Gastroesophageal sphincter (tissue), 4 donors: ENCODE measurements around the gene C1QTNF1. TPM values are rescaled to one million over a fixed set of nuclear protein-coding genes. Genes with fewer than 3 reads are reported as not detected.

Source experiments
- ATAC-seq: fragments of 150-250 bp; one replicate; pipeline ENCODE4 v1.9.1; 2016; ENCODE audit warnings: mild to moderate bottlenecking, moderate library complexity
- H3K27ac ChIP-seq, 4 donors: fragments of 200-600 bp; sonication (generic) in 3 of 4; 1 replicate in 3 of 4; 2 replicates in 1 of 4; pipeline ENCODE4 v1.5.1; 2016 to 2019
- H3K27me3 ChIP-seq: fragments of 200-600 bp; sonication (generic); one replicate; pipeline ENCODE4 v1.5.1; 2019
- H3K36me3 ChIP-seq, 2 donors: fragments of 200-600 bp; sonication (generic); one replicate each; pipeline ENCODE4 v1.5.1; 2019; ENCODE audit warnings: control low read depth in 1 of 2
- H3K4me1 ChIP-seq, 3 donors: fragments of 200-600 bp; sonication (generic); 1 replicate in 2 of 3; 2 replicates in 1 of 3; pipeline ENCODE4 v1.5.1; 2016 to 2019; ENCODE audit warnings: control low read depth in 2 of 3
- H3K4me3 ChIP-seq, 2 donors: fragments of 200-600 bp; sonication (generic); one replicate each; pipeline ENCODE4 v1.5.1; 2019; ENCODE audit warnings: mild to moderate bottlenecking in 1 of 2, moderate library complexity in 1 of 2
- H3K9me3 ChIP-seq, 3 donors: fragments of 200-600 bp; sonication (generic); one replicate each; pipeline ENCODE4 v1.5.1; 2017 to 2019; ENCODE audit warnings: control low read depth in 2 of 3
- CTCF ChIP-seq, 4 experiments: fragments of 200-600 bp in 2 of 4; fragments of 450-650 bp in 2 of 4; sonication (generic) in 1 of 4; IDR thresholded peaks; one replicate each; pipeline ENCODE4 v1.5.1; 2017 to 2019; ENCODE audit warnings: antibody characterized with exemption in 4 of 4, mild to moderate bottlenecking in 2 of 4, moderate library complexity in 2 of 4
- EP300 ChIP-seq: sonication (generic); formaldehyde crosslinking; IDR thresholded peaks from one replicate; pipeline ENCODE4 v1.6.1; 2017; ENCODE audit warnings: antibody characterized with exemption, mild to moderate bottlenecking
- POLR2A ChIP-seq, 2 donors: fragments of 450-650 bp; IDR thresholded peaks; one replicate each; pipeline ENCODE4 v1.6.1; 2017; ENCODE audit warnings: antibody characterized with exemption in 2 of 2, mild to moderate bottlenecking in 2 of 2, moderate library complexity in 1 of 2
- POLR2AphosphoS5 ChIP-seq: sonication (generic); formaldehyde crosslinking; IDR thresholded peaks from one replicate; pipeline ENCODE4 v1.6.1; 2017; ENCODE audit warnings: antibody characterized with exemption
- WGBS, 2 donors: methylation state at CpG; one replicate each; pipeline ENCODE4 v1.1.5; 2018; ENCODE audit warnings: low coverage in 1 of 2; 5-methylcytosine and 5-hydroxymethylcytosine counted together
- total RNA-seq, 4 donors: library from RNA; depleted of rRNA; stranded (reverse); fragments of >200 nt; gene quantifications; one replicate each; pipeline ENCODE4 v1.1.0, GENCODE V29; 2016

C1QTNF1 gene
- total RNA-seq, 4 donors from 2014 or later = 50.8 to 76.5 (median 72.3) TPM

GRCh38 chr17:79050551-79050950, 26.6 kb downstream of the C1QTNF1 start:
- peaks cover 0 to 30% (median 3%) of the 10 kb centered on the region in 3 donors for H3K4me1 ChIP-seq
- peaks cover 0 to 12% (median 0%) of the 10 kb centered on the region in 3 donors for H3K9me3 ChIP-seq
- no peaks in the 10 kb centered on the region for H3K27me3 ChIP-seq
- H3K36me3 ChIP-seq = peaks cover 0 to 47% of the 10 kb centered on the region in 2 donors
- no peak for ATAC-seq
- TF ChIP-seq POLR2A (IDR thresholded peaks at IDR 0.05) = no peak
- no peak for TF ChIP-seq EP300
- TF ChIP-seq POLR2AphosphoS5 = no peak
- no peak for TF ChIP-seq CTCF (IDR thresholded peaks at IDR 0.05)
- WGBS, 2 donors = no CpG with 5 or more reads among the region's 6 CpGs
- H3K4me3 ChIP-seq = no peak overlapping the region
- no peak overlapping the region for H3K27ac ChIP-seq

DNA sequence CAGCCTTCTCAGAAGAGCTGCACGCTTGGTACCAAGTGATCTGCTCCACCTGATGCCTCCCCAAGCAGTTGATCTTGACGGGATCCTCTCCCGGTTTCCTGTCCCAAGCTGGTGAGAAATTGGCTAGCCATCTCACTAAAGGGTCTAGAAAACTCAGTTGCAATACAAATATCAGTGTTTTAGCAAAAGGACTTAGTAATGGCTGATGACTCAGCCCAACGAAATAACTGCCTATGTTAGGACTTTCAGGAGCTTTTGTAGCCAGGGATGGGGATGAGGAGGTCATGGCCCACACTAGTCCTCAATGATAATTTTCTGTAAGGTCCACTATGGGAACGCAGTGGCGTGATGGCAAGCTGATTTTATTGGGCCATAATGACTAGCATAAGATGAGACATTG, 27.3 kb downstream of the C1QTNF1 start:
- TF ChIP-seq POLR2A (IDR thresholded peaks at IDR 0.05) (no peak), CTCF (IDR thresholded peaks at IDR 0.05) (no peak), POLR2AphosphoS5 (no peak), EP300 (no peak)
- peaks cover 0 to 12% (median 0%) of the 10 kb centered on the region in 3 donors for H3K9me3 ChIP-seq
- no peak overlapping the region for H3K27ac ChIP-seq
- WGBS, 2 donors = 81% methylated on average over 6 of the region's 6 CpGs; no CpG with 5 or more reads in 1 of the 2 donors
- H3K4me1 ChIP-seq = peaks cover 0 to 23% (median 0%) of the 10 kb centered on the region in 3 donors
- H3K27me3 ChIP-seq = no peaks in the 10 kb centered on the region
- H3K36me3 ChIP-seq = peaks cover 0 to 47% of the 10 kb centered on the region in 2 donors
- H3K4me3 ChIP-seq = no peak overlapping the region
- no peak for ATAC-seq

DNA sequence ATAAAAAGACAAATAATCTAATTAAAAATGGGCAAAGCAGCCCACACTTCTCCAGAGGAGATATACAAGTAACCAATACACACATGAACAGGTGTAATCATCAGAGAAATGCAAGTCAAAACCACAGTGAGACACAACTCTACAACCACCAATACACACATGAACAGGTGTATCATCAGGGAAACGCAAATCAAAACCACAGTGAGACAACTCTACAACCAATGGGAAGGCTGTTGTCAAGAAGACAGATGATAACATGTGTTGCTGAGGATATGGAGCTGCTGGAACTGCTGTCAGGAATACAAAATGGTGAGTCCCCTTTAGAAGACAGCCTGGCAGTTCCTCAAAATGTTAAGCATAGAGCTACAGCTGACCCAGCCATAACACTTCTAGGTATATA, 28.2 kb downstream of the C1QTNF1 start:
- Histone ChIP-seq H3K27me3 (no peaks in the 10 kb centered on the region), H3K36me3 (peaks cover 0 to 39% of the 10 kb centered on the region in 2 donors), H3K27ac (no peak overlapping the region), H3K4me3 (no peak overlapping the region), H3K4me1 (peaks cover 0 to 14% (median 0%) of the 10 kb centered on the region in 3 donors), H3K9me3 (peaks cover 0 to 12% (median 0%) of the 10 kb centered on the region in 3 donors)
- WGBS, 2 donors = 88 to 100% methylated on average over 1 of the region's 1 CpG
- no peak for TF ChIP-seq POLR2A (IDR thresholded peaks at IDR 0.05)
- TF ChIP-seq CTCF (IDR thresholded peaks at IDR 0.05) = no peak
- no peak for TF ChIP-seq POLR2AphosphoS5
- no peak for TF ChIP-seq EP300
- no peak for ATAC-seq

- ATAC-seq = no peak
- peaks cover 0 to 12% (median 0%) of the 10 kb centered on the region in 3 donors for H3K9me3 ChIP-seq
- TF ChIP-seq POLR2AphosphoS5 = no peak
- no peak for TF ChIP-seq CTCF (IDR thresholded peaks at IDR 0.05)
- no peak for TF ChIP-seq EP300
- no peak for TF ChIP-seq POLR2A (IDR thresholded peaks at IDR 0.05)
- 65 to 83% methylated on average over 1 to 2 of the region's 2 CpGs for WGBS, 2 donors
- no peak overlapping the region for H3K4me3 ChIP-seq
- no peaks in the 10 kb centered on the region for H3K27me3 ChIP-seq
- H3K4me1 ChIP-seq = peaks cover 0 to 2% (median 0%) of the 10 kb centered on the region in 3 donors
- H3K27ac ChIP-seq = no peak overlapping the region
- peaks cover 0 to 27% of the 10 kb centered on the region in 2 donors for H3K36me3 ChIP-seq
These were observed 29.4 kb downstream of the C1QTNF1 start for GRCh38 chr17:79053251-79053925.
